ENCODE data around the gene MRPS15.
"Not testable (repeated sequence)": the region's sequence is repeated elsewhere in the genome, so short reads cannot be mapped to it uniquely, and the experiment has no call there.

MRPS15 gene

DNA sequence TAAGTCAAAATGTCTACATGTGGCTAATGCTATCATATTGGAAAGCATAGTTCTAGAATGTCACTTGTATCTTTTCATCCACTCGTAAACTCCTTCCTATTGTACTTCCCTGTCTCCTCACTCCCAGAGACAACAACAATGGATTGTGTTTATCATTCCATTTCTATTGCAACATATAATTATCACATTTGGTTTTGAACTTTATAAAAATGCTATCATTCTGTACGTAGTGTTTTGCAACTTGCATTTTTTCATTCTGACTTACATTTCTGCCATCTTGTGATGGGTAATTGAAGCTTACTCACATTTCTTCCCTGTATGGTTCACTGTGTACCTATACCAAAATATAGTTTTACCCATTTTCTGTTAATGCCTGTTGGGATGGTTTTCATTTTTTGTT, 33.0 kb upstream of the MRPS15 start:
- FAIRE-seq: no peak
- TF ChIP-seq POLR2AphosphoS5 (IDR thresholded peaks at IDR 0.05; ENCODE audit: low read depth, low read length): no peak
- no peak for TF ChIP-seq POLR2A (IDR thresholded peaks at IDR 0.05; ENCODE audit: low read depth, low read length)
- no peak for TF ChIP-seq TAF1 (IDR thresholded peaks at IDR 0.05; ENCODE audit: borderline replicate concordance, low read depth, low read length)
- no peak for DNase-seq (ENCODE audit: insufficient read length)

DNA sequence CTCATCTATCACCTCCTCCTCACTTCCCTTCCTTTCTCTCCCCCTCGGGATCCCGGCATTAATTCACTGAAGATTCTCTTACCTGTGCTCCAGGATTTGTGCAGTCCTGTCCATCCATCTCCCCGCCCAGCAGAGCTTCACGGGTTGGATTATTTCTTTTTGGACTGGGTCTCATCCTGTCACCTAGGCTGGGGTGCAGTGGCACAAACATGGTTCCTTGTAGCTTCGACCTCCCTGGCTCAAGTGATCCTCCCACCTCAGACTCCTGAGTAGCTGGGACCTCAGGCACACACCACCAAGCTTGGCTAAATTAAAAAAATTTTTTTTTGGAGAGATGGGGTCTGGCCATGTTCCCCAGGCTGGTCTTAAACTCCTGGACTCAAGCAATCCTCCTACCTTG, 30.8 kb upstream of the MRPS15 start:
- TF ChIP-seq POLR2AphosphoS5 (IDR thresholded peaks at IDR 0.05; ENCODE audit: low read depth, low read length): no peak
- TF ChIP-seq TAF1 (IDR thresholded peaks at IDR 0.05; ENCODE audit: borderline replicate concordance, low read depth, low read length): no peak
- TF ChIP-seq POLR2A (IDR thresholded peaks at IDR 0.05; ENCODE audit: low read depth, low read length): no peak
- no peak for FAIRE-seq
- DNase-seq (ENCODE audit: insufficient read length): no peak

DNA sequence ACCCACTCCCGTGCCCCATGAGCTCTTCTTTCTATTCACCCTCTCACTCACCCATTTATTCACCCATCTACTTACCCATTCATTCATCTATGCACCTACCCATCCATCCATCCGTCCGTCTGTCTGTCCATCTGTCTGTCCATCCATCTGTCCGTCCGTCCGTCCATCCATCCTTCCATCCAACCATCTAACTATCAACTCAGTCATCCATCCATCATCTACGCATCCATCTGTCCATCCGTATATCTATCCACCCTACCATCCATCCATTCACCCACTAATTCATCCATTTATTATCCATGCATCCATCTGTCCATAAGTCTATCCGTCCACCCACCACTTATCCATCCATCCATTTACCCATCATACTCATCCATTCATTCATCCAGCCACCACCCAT, 29.3 kb upstream of the MRPS15 start:
- FAIRE-seq (no peak), DNase-seq (ENCODE audit: insufficient read length) (no peak)
- no peak for TF ChIP-seq POLR2AphosphoS5 (IDR thresholded peaks at IDR 0.05; ENCODE audit: low read depth, low read length)

DNA sequence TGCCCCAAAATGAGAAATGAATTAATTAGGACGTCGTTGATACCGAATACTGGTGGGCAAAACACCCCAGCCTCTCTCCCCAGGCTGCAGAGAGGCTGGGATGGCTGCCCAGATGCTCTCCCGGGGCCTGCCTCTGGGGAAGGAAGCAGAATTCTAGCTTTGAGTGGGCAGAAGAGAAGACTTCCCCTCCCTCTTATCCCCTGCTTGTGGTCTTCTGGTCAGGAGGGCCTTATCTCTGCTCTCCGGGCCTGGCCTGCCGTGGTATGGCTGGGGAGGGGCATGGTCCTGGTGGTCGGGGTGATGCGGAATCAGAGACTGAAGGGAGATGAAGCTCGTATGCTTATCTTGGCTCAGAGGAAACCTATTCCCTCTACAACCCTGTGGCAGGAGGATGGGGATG, 28.3 kb upstream of the MRPS15 start:
- TF ChIP-seq TAF1 (IDR thresholded peaks at IDR 0.05; ENCODE audit: borderline replicate concordance, low read depth, low read length) (no peak), POLR2AphosphoS5 (IDR thresholded peaks at IDR 0.05; ENCODE audit: low read depth, low read length) (no peak), POLR2A (IDR thresholded peaks at IDR 0.05; ENCODE audit: low read depth, low read length) (no peak)
- DNase-seq (ENCODE audit: insufficient read length) (no peak), FAIRE-seq (no peak)

DNA sequence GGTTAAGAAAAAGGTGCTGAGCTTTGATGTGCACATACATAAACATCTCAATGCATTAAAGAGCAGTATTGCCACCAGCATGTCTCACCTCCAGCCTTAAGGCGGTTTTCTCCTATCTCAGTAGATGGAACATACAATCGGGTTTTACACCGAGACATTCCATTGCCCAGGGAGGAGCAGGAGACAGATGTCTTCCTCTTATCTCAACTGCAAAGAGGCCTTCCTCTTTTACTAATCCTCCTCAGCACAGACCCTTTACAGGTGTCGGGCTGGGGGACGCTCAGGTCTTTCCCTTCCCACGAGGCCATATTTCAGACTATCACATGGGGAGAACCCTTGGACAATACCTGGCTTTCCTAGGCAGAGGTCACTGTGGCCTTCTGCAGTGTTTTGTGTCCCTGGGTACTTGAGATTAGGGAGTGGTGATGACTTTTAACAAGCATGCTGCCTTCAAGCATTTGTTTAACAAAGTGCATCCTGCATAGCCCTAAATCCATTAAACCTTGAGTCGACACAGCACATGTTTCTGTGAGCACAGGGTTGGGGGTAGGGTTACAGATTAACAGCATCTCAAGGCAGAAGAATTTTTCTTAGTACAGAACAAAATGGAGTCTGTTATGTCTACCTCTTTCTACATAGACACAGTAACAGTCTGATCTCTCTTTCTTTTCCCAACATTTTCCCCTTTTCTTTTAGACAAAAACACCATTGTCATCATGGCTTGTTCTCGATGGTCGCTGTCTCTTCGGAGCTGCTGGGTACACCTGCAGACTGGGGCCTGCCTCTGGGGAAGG, 25.3 kb upstream of the MRPS15 start:
- not testable (repeated sequence) for FAIRE-seq; DNase-seq (ENCODE audit: insufficient read length)

DNA sequence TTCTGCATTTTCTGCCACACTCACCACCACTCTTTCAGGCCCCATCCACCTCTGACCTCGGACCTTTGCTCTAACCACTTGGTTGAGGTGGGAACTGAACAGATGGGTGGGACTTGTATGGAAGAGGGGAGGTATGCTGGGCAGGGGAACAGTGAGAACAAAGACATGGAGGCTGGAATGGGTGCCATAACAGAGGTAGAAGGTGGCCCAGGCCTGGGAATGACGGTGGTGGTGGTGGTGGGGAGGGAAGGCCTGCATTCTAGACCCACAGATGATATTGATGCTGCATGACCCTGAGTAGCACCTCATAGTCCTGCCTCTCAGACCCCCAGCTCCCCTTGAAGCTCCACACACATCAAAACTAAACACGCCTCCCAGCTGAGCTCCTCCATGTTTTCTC, 23.7 kb upstream of the MRPS15 start:
- TF ChIP-seq TAF1 (IDR thresholded peaks at IDR 0.05; ENCODE audit: borderline replicate concordance, low read depth, low read length) (no peak), POLR2A (IDR thresholded peaks at IDR 0.05; ENCODE audit: low read depth, low read length) (no peak), POLR2AphosphoS5 (IDR thresholded peaks at IDR 0.05; ENCODE audit: low read depth, low read length) (no peak)
- no peak for DNase-seq (ENCODE audit: insufficient read length)
- FAIRE-seq: no peak

DNA sequence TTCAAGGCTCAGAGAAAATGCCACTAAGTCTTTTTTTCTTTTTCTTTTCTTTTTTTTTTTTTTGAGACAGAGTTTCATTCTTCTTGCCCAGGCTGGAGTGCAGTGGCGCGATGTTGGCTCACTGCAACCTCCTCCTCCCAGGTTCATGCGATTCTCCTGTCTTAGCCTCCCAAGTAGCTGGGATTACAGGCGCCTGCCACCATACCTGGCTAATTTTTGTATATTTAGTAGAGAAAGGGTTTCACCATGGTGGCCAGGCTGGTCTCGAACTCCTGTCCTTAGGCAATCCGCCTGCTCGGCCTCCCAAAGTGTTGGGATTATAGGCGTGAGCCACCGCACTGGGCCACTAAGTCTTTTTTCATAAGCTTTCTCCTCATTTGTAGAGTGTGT, 23.1 kb upstream of the MRPS15 start:
- DNase-seq (ENCODE audit: insufficient read length); FAIRE-seq: not testable (repeated sequence)

DNA sequence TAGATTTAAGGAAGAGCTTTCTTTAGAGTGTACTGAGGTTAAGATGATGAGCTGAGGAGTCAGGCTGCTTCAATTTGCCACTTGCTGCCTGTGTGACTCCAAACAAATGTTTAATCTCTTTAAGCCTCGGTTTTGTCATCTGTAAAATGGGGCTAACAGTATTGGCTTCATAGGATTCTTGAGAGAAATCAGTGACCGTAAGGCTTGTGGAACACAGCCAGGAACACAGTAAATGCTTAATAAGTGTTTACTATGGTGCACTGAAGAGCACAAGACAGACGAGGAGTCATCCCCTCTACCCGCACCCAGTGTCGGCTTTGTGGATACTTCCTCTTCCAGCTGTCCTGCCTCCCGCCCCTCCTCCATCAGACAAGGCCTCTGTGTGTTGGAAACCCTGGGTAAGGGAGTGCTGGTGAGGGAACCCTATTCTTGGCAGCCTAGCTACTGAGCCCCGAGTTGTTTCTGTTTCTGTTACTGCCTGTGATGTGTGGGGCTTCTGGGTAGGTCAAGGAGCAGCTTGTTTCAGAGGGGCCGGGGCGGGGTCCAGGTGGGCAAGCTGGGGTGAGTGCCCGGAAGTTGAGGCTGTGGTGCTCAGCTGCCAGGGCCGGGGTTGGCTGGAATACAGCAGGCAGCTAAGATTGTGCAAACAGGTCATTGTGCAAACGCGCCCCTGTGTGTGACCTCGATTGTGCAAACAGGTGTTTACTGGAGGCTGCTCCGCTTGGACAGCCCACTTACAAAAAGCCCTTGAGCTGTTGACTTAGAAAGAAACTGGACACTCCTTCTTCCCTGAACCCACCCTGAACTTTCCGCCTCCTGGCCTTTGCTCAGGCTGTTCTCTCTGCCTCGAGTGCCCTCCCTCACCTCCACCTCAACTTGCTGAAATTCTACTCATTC, 22.5 kb upstream of the MRPS15 start:
- no peak for TF ChIP-seq TAF1 (IDR thresholded peaks at IDR 0.05; ENCODE audit: borderline replicate concordance, low read depth, low read length)
- TF ChIP-seq POLR2AphosphoS5 (IDR thresholded peaks at IDR 0.05; ENCODE audit: low read depth, low read length): no peak
- TF ChIP-seq POLR2A (IDR thresholded peaks at IDR 0.05; ENCODE audit: low read depth, low read length): no peak
- DNase-seq (ENCODE audit: insufficient read length) (no peak), FAIRE-seq (no peak)

DNA sequence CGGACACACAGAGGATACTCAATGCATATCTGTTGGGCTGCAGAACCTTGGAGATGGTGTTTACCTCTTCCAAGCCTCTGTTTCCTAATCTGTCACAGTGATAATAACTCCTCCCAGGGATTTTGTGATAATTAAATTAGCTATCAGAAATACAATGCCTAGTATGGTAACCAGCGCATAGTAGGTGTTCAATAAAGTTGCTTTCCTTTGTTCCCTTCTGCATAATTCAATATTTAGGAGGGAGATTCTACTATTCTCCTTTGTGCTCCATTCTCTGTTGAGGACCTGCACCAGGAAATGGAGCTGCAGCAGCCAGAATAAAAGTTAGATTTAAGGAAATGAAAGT, 21.9 kb upstream of the MRPS15 start:
- no peak for FAIRE-seq
- no peak for TF ChIP-seq POLR2AphosphoS5 (IDR thresholded peaks at IDR 0.05; ENCODE audit: low read depth, low read length)
- no peak for TF ChIP-seq TAF1 (IDR thresholded peaks at IDR 0.05; ENCODE audit: borderline replicate concordance, low read depth, low read length)
- no peak for TF ChIP-seq POLR2A (IDR thresholded peaks at IDR 0.05; ENCODE audit: low read depth, low read length)
- no peak for DNase-seq (ENCODE audit: insufficient read length)

DNA sequence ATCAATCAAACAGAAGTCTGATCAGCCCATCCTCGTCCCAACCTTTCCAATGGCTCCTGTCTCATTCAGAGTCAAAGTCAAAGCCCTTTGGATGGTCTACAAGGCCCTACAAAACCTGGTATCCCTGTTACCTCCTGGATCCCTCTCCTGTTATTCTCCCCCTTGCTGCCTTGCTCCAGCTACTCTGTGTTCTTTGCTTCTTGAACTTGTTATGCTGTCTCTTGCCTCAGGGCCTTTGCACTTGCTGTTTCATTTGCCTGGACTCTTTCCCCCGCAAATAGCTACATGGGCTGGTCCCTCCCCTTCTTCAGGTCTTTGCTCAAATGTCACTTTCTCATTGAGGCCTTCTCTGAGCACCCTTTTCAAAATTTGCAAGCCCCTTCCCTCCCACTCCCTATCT, 19.9 kb upstream of the MRPS15 start:
- no peak for FAIRE-seq
- TF ChIP-seq POLR2AphosphoS5 (IDR thresholded peaks at IDR 0.05; ENCODE audit: low read depth, low read length) (no peak), POLR2A (IDR thresholded peaks at IDR 0.05; ENCODE audit: low read depth, low read length) (no peak), TAF1 (IDR thresholded peaks at IDR 0.05; ENCODE audit: borderline replicate concordance, low read depth, low read length) (no peak)
- no peak for DNase-seq (ENCODE audit: insufficient read length)

DNA sequence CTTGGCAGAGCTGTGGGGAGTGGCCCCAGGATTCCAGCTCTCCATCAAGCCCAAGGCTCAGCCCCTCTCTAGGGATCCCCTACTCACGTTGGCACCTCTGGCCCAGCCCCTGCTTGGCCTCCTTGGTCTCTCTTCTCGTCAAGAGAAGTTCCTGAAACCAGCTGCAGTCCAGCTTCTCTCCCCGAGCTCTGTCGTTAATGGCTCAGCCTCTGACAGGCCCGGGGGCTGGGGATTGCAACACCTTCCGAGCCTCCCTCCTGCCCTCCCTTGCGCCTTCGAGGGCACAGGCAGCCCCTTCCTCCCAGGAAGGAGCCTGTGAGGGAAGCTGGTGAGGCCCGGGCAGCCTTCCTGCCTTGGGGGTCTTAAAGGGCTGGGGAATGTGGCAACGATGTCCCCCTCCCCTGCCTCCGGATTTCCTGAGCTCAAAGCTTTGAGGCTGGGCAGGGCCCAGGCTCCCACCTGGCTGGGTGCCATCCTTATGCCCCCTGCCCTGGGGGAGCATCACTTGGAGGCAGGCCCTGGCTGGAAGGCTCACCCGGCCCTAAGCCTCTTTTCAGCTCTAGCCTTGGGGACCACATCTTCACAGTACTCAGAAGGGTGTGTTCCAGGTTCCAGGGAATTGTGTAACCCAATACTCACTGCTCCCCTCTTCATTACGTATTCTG, 18.7 kb upstream of the MRPS15 start, which contains the start of gene CSF3R:
Gene CSF3R, minus strand, starts transcription at position 190 of the 665 bp plus-strand sequence. CDS start 3,417 bp downstream, outside the sequence.
- FAIRE-seq (no peak), DNase-seq (ENCODE audit: insufficient read length) (no peak)
- TF ChIP-seq TAF1 (IDR thresholded peaks at IDR 0.05; ENCODE audit: borderline replicate concordance, low read depth, low read length) (no peak), POLR2AphosphoS5 (IDR thresholded peaks at IDR 0.05; ENCODE audit: low read depth, low read length) (no peak), POLR2A (IDR thresholded peaks at IDR 0.05; ENCODE audit: low read depth, low read length) (no peak)
